ENCODE measurements around the gene MLC1.
A peak's percentile ranks its signal among the peaks of the same experiment; 100 is the strongest.

MLC1 gene

GRCh38 chr22:50039669-50040443 lies 45.4 kb downstream of the MLC1 start:
- TF ChIP-seq TAF1 (IDR thresholded peaks at IDR 0.05; ENCODE audit: borderline replicate concordance, low read depth, low read length), result no peak
- no peak for TF ChIP-seq POLR2AphosphoS5 (IDR thresholded peaks at IDR 0.05; ENCODE audit: low read depth, low read length)
- TF ChIP-seq POLR2A (IDR thresholded peaks at IDR 0.05; ENCODE audit: low read depth, low read length), result no peak
- no peak for DNase-seq (ENCODE audit: insufficient read length)
- FAIRE-seq, result no peak

GRCh38 chr22:50035976-50036724 lies 49.1 kb downstream of the MLC1 start:
- no peak for TF ChIP-seq POLR2A (IDR thresholded peaks at IDR 0.05; ENCODE audit: low read depth, low read length)
- TF ChIP-seq TAF1 (IDR thresholded peaks at IDR 0.05; ENCODE audit: borderline replicate concordance, low read depth, low read length), result no peak
- no peak for TF ChIP-seq POLR2AphosphoS5 (IDR thresholded peaks at IDR 0.05; ENCODE audit: low read depth, low read length)
- DNase-seq (ENCODE audit: insufficient read length), result no peak
- no peak for FAIRE-seq

DNA sequence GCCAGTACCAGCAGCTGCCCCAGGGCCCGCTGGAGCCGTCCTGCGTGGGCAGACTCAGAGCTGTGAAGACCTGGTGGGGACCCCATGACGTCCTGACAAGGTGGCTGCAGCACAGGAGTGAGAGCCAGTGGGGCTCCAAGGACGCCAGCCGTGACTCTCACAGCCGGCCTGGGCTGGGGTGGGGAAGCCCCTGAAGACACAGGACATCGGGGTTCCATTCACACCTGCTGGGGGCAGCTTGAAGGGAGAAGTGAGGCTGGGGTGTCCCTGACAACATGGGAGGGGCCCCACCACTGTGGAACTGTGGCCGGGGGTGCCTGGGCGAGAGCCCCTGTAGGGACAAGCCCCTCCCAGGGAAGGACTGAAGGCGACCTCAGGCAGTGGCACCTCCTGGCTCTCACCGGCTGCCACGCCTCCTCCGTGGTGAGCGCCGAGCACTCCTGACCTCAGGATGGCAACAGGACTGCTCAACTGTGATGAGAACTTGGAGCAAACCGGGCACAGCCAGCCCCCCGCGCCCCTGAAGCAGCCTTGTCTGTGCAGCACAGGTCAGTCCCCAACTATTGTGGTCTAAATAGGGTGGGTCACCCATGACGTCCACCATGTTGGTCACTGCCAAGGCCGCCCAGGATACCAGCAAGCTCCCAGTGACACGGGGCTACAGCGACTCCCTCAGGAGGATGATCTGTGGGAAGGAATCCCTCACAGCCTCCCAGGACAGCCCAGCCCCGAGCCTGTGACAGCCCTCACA lies 49.9 kb downstream of the MLC1 start:
- TF ChIP-seq TAF1 (IDR thresholded peaks at IDR 0.05; ENCODE audit: borderline replicate concordance, low read depth, low read length) (no peak), POLR2A (IDR thresholded peaks at IDR 0.05; ENCODE audit: low read depth, low read length) (no peak)
- no peak for FAIRE-seq
- peak; percentile 23 for DNase-seq (ENCODE audit: insufficient read length)

DNA sequence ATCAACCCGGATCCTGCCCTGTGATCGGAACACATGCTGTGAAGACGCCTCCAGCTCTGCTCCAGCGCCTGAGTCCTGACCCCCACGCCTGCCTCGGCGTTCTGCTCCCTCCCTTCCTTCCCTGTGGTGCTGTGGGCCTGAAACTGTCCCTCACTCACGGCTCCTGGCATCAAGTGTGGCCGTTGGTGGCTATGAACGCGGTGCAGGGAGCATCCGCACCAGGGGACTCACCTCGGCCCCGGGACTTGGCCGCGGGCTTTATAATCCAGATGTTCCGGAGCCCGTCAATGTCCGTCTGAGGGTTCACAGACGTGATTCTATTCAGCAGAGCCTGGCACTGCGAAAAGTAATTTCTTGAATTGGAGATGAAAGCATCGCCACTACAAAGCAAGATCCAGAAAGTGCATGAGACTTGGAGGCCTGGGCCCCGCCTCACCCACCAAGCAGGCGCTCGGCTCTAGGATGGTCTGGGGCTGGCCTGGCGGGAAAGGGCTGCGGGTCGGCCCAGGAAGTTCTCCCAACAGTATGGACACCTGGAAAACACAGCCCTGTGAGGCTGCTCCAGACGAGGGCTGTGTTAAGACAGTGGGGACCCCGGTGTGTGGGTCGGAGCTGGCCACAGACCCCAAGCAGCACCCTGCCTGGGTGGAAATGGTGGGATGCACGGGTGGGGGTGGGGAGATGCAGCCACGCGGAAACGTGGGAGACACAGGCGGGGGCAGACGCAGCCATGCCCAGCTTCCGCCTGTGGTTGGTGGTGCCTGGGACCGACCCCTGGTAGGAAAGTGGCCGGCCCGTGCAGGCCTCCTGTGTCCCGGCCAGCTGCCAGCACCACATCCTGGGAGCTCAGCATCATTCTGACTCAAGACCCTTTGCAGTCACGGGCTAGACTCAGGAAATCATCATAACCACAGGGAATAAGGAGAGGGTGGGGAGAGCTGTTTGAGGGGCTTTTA lies 50.8 kb downstream of the MLC1 start:
- TF ChIP-seq POLR2AphosphoS5 (IDR thresholded peaks at IDR 0.05; ENCODE audit: low read depth, low read length) (no peak), POLR2A (IDR thresholded peaks at IDR 0.05; ENCODE audit: low read depth, low read length) (no peak), TAF1 (IDR thresholded peaks at IDR 0.05; ENCODE audit: borderline replicate concordance, low read depth, low read length) (no peak)
- DNase-seq (ENCODE audit: insufficient read length) (no peak), FAIRE-seq (no peak)

- DNase-seq (ENCODE audit: insufficient read length) (no peak), FAIRE-seq (no peak)
- TF ChIP-seq POLR2AphosphoS5 (IDR thresholded peaks at IDR 0.05; ENCODE audit: low read depth, low read length) (no peak), TAF1 (IDR thresholded peaks at IDR 0.05; ENCODE audit: borderline replicate concordance, low read depth, low read length) (no peak), POLR2A (IDR thresholded peaks at IDR 0.05; ENCODE audit: low read depth, low read length) (no peak)
These were observed 52.2 kb downstream of the MLC1 start for GRCh38 chr22:50032941-50033601.

DNA sequence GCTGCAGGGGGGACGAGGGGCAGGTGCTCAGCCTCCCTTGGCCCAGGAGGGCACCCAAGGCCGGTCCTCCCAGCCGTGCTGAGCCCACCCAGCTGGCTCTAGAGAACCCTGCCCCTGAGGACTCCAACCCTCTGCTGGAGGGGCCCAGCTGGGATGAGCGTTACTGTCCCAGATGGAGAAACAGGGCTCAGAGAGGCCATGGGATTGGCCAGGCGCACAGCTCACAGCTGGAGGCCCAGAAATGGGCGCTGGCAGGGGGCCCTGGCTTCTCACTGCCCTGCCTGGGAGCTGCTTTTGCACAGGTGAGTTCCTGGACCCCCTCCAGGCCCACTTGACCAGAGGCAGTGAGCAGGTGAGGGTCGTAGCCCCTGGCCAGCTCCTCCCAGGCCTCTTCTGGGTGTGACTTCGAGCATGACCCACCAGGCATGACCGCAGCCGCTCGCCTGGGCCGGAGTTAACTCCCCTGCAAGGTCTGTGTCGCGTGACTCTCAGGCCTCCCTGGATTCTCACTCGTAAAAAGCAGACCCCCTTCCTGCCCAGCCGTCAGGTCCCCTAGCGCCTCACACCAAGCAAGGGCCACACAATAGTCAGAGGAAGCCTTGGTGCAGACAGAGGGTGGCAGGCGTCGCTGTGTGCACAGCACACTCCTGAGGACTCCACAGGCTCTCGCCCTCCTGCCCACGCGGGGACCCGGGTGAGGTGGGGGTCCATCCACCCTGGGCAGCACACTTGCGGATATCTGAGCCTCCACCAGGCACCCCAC lies 52.9 kb downstream of the MLC1 start:
- DNase-seq (ENCODE audit: insufficient read length) (no peak), FAIRE-seq (no peak)
- TF ChIP-seq POLR2A (IDR thresholded peaks at IDR 0.05; ENCODE audit: low read depth, low read length) (no peak), POLR2AphosphoS5 (IDR thresholded peaks at IDR 0.05; ENCODE audit: low read depth, low read length) (no peak), TAF1 (IDR thresholded peaks at IDR 0.05; ENCODE audit: borderline replicate concordance, low read depth, low read length) (no peak)

DNA sequence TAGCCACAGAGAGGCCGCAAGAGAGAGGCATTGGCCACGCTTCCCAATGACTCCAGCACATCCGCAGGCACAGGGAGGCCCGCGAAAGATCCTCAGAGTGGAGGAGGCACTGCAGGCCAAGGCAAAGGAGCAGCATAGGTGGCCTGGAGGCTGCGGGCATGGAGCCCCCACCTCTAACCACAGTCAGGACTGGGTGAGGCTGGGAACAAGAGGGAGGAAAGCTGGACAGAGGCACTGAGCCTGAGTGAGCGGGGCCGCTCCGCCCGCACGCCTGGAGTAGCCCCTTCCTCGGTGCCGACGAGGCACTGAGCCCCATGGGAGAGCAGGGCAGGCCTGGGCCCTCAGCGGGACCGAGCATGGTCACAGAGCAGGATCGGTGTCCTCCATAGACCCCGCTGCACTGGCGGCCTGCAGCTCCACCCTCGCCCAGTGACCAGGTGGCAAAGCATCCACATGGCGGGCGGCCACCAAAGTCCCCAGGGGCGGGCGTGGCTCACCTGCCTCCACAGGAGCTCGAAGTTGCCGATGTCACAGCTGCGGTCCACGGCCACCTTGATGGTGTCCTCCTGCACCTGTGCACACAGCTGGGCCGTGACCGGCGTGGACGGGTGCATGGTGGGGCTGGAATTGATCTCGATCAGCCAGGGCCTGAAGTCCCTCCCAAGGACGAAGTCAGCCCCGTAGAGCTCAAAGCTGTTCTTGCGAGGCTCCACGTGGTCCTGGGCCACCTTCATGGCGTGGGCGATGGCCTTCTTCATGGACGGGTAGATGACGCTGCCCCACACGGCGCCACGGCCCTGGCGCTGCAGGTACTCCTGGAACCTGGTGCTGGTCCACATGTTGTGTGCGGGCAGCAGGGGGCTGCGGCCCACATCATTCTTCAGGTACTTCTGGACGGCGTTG lies 53.8 kb downstream of the MLC1 start:
- FAIRE-seq, result no peak
- DNase-seq (ENCODE audit: insufficient read length), result no peak
- TF ChIP-seq POLR2A (IDR thresholded peaks at IDR 0.05; ENCODE audit: low read depth, low read length), result no peak
- no peak for TF ChIP-seq POLR2AphosphoS5 (IDR thresholded peaks at IDR 0.05; ENCODE audit: low read depth, low read length)
- TF ChIP-seq TAF1 (IDR thresholded peaks at IDR 0.05; ENCODE audit: borderline replicate concordance, low read depth, low read length), result no peak

- TF ChIP-seq TAF1 (IDR thresholded peaks at IDR 0.05; ENCODE audit: borderline replicate concordance, low read depth, low read length) (no peak), POLR2A (IDR thresholded peaks at IDR 0.05; ENCODE audit: low read depth, low read length) (no peak), POLR2AphosphoS5 (IDR thresholded peaks at IDR 0.05; ENCODE audit: low read depth, low read length) (no peak)
- peak; percentile 99 for DNase-seq (ENCODE audit: insufficient read length)
- FAIRE-seq, result peak; percentile 42
These were observed 54.7 kb downstream of the MLC1 start for GRCh38 chr22:50030297-50031188.

All from GM12892 (cell line).